Measurements from ENCODE around the gene NEO1.
"Not testable (repeated sequence)": the region's sequence is repeated elsewhere in the genome, so short reads cannot be mapped to it uniquely, and the experiment has no call there.

Gene NEO1

DNA sequence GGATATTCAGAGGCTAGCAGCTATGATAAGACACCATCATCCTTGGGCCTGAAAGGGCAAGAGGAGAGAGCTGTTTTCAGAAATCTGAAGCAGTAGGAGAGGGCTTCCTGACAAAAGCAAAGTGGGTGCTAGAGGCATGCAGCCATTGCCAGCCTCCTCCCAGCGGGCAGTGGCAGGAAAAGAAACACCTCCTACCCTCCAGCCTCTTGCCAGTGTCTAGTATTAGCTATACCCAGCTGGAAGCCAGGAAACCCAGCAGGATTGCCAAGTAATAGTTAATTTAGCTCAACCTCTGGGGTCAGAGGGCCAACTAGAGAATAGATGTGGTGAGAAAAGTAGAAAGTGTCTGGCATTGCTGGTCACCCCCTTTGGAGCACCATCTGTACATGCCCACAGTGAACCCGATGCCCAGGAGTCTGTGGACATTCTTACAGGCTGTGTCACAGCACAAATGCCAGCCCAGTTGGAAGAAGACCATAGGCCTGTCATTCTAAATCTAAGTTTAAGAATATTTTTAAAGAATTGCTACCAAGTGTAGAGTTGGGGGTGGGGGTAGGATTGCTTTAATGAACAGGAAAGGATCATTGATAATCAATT lies 231.2 kb downstream of the NEO1 start:
- Histone ChIP-seq H3K9ac (ENCODE audit: low read depth, low read length) (no peak overlapping the region), H3K27me3 (ENCODE audit: control insufficient read depth, insufficient read depth, low read length) (no peaks in the 10 kb centered on the region), H3K4me1 (ENCODE audit: control insufficient read depth, insufficient read depth, low read length) (peaks cover 12% of the 10 kb centered on the region), H3K9me3 (replicated peaks; ENCODE audit: low read length) (no peaks in the 10 kb centered on the region), H3K4me3 (ENCODE audit: low read length) (no peak overlapping the region), H3K36me3 (ENCODE audit: insufficient read depth, low read length) (no peaks in the 10 kb centered on the region), H3K4me2 (ENCODE audit: low read length) (peak overlapping the region; percentile 4)

DNA sequence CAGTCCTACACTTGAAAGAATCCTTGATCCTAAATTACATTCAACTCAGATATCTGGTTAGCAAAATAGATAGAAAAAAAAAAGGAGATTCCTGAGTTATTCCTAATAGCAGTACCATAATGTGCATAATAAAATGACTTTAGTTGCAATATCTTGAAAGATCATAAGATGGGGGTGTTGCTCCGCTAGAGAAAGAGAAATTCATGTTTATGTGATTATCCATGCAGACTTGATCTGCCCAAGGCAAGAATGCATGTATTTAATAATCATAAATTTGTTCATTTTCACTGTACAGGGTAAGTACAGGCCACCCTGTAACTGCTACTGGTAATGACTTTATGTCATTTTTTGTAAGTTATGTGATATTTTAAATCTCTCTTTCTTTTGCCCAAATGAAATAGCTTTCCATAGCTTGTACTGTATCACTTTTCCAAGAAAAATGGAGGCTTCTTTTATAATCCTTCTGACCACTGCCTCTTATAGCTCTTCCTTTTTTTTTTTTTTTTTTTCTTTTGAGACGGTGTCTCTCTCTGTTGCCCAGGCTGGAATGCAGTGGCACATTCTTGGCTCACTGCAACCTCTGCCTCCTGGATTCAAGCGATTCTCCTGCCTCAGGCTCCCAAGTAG lies 231.9 kb downstream of the NEO1 start:
- Histone ChIP-seq H3K9ac (ENCODE audit: low read depth, low read length) (no peak overlapping the region), H3K9me3 (replicated peaks; ENCODE audit: low read length) (no peaks in the 10 kb centered on the region), H3K36me3 (ENCODE audit: insufficient read depth, low read length) (peaks cover 1% of the 10 kb centered on the region), H3K4me1 (ENCODE audit: control insufficient read depth, insufficient read depth, low read length) (peaks cover 12% of the 10 kb centered on the region), H3K27me3 (ENCODE audit: control insufficient read depth, insufficient read depth, low read length) (no peaks in the 10 kb centered on the region), H3K4me2 (ENCODE audit: low read length) (no peak overlapping the region), H3K4me3 (ENCODE audit: low read length) (no peak overlapping the region)

DNA sequence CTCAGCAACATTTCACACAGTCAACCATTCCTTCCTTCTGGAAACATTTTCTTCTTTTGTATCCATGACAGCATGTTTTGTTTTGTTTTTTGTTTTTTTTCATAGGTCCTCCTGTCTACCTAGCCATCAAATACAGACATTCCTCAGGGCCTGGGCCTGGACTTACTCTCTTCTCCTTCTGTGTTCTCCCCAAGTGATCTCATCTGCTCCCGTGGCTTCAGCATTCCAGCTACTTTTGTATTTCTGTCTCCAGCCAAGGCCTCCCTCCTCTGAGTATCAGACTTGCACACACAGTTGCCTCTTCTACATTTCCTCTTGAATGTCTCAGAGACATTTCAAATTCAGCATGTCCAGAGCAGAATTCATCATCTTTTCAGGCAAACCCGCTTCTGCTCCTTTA lies 234.0 kb downstream of the NEO1 start:
- H3K4me3 ChIP-seq (ENCODE audit: low read length), result no peak overlapping the region
- H3K4me1 ChIP-seq (ENCODE audit: control insufficient read depth, insufficient read depth, low read length), result peaks cover 12% of the 10 kb centered on the region
- H3K36me3 ChIP-seq (ENCODE audit: insufficient read depth, low read length), result peaks cover 2% of the 10 kb centered on the region
- no peak overlapping the region for H3K9ac ChIP-seq (ENCODE audit: low read depth, low read length)
- H3K27me3 ChIP-seq (ENCODE audit: control insufficient read depth, insufficient read depth, low read length), result no peaks in the 10 kb centered on the region
- H3K9me3 ChIP-seq (replicated peaks; ENCODE audit: low read length), result no peaks in the 10 kb centered on the region
- H3K4me2 ChIP-seq (ENCODE audit: low read length), result no peak overlapping the region

DNA sequence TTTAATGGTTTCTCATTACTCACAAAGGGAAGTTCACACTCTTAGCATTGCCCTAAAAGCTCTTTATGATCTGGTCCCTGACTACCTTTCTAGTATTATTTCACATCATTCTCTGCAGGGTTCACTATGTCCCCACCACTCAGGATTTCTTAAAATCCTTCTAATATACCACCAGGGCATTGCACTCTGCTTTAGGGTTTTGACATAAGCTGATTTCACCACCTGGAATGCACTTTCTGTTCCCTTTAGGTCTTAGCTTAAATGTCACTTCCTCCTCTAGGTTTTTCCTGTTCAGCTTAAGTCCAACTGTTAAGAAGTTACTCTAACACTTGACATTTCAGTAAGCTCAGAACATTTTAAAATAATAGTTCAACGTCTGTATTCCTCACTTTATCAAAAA lies 234.8 kb downstream of the NEO1 start:
- no peak overlapping the region for H3K4me2 ChIP-seq (ENCODE audit: low read length)
- peaks cover 12% of the 10 kb centered on the region for H3K4me1 ChIP-seq (ENCODE audit: control insufficient read depth, insufficient read depth, low read length)
- H3K9me3 ChIP-seq (replicated peaks; ENCODE audit: low read length), result no peaks in the 10 kb centered on the region
- H3K27me3 ChIP-seq (ENCODE audit: control insufficient read depth, insufficient read depth, low read length), result no peaks in the 10 kb centered on the region
- H3K9ac ChIP-seq (ENCODE audit: low read depth, low read length), result no peak overlapping the region
- H3K4me3 ChIP-seq (ENCODE audit: low read length), result no peak overlapping the region
- H3K36me3 ChIP-seq (ENCODE audit: insufficient read depth, low read length), result peaks cover 2% of the 10 kb centered on the region

- Histone ChIP-seq H3K36me3 (ENCODE audit: insufficient read depth, low read length) (peaks cover 2% of the 10 kb centered on the region), H3K4me3 (ENCODE audit: low read length) (no peak overlapping the region), H3K9ac (ENCODE audit: low read depth, low read length) (no peak overlapping the region), H3K9me3 (replicated peaks; ENCODE audit: low read length) (no peaks in the 10 kb centered on the region), H3K4me1 (ENCODE audit: control insufficient read depth, insufficient read depth, low read length) (no peaks in the 10 kb centered on the region), H3K27me3 (ENCODE audit: control insufficient read depth, insufficient read depth, low read length) (no peaks in the 10 kb centered on the region), H3K4me2 (ENCODE audit: low read length) (no peak overlapping the region)
Observed at GRCh38 chr15:73291441-73291840, 239.2 kb downstream of the NEO1 start.

- Histone ChIP-seq H3K36me3 (ENCODE audit: insufficient read depth, low read length) (peaks cover 2% of the 10 kb centered on the region), H3K4me3 (ENCODE audit: low read length) (no peak overlapping the region), H3K9ac (ENCODE audit: low read depth, low read length) (no peak overlapping the region), H3K9me3 (replicated peaks; ENCODE audit: low read length) (no peaks in the 10 kb centered on the region), H3K4me2 (ENCODE audit: low read length) (no peak overlapping the region), H3K4me1 (ENCODE audit: control insufficient read depth, insufficient read depth, low read length) (no peaks in the 10 kb centered on the region), H3K27me3 (ENCODE audit: control insufficient read depth, insufficient read depth, low read length) (no peaks in the 10 kb centered on the region)
Observed at GRCh38 chr15:73293773-73294172, 241.5 kb downstream of the NEO1 start.

GRCh38 chr15:73295630-73296286 lies 243.5 kb downstream of the NEO1 start:
- H3K36me3 ChIP-seq (ENCODE audit: insufficient read depth, low read length), result no peaks in the 10 kb centered on the region
- H3K4me3 ChIP-seq (ENCODE audit: low read length), result no peak overlapping the region
- no peak overlapping the region for H3K9ac ChIP-seq (ENCODE audit: low read depth, low read length)
- no peaks in the 10 kb centered on the region for H3K4me1 ChIP-seq (ENCODE audit: control insufficient read depth, insufficient read depth, low read length)
- no peak overlapping the region for H3K4me2 ChIP-seq (ENCODE audit: low read length)
- H3K9me3 ChIP-seq (replicated peaks; ENCODE audit: low read length), result no peaks in the 10 kb centered on the region
- H3K27me3 ChIP-seq (ENCODE audit: control insufficient read depth, insufficient read depth, low read length), result no peaks in the 10 kb centered on the region

- Histone ChIP-seq H3K4me3 (ENCODE audit: low read length) (no peak overlapping the region), H3K9me3 (replicated peaks; ENCODE audit: low read length) (no peaks in the 10 kb centered on the region), H3K36me3 (ENCODE audit: insufficient read depth, low read length) (no peaks in the 10 kb centered on the region), H3K4me2 (ENCODE audit: low read length) (no peak overlapping the region), H3K9ac (ENCODE audit: low read depth, low read length) (no peak overlapping the region), H3K4me1 (ENCODE audit: control insufficient read depth, insufficient read depth, low read length) (no peaks in the 10 kb centered on the region), H3K27me3 (ENCODE audit: control insufficient read depth, insufficient read depth, low read length) (no peaks in the 10 kb centered on the region)
Observed at GRCh38 chr15:73296609-73297353, 244.5 kb downstream of the NEO1 start.

- Histone ChIP-seq H3K36me3 (ENCODE audit: insufficient read depth, low read length) (no peaks in the 10 kb centered on the region), H3K4me3 (ENCODE audit: low read length) (no peak overlapping the region), H3K27me3 (ENCODE audit: control insufficient read depth, insufficient read depth, low read length) (no peaks in the 10 kb centered on the region), H3K4me1 (ENCODE audit: control insufficient read depth, insufficient read depth, low read length) (no peaks in the 10 kb centered on the region), H3K9me3 (replicated peaks; ENCODE audit: low read length) (no peaks in the 10 kb centered on the region), H3K9ac (ENCODE audit: low read depth, low read length) (no peak overlapping the region), H3K4me2 (ENCODE audit: low read length) (no peak overlapping the region)
Observed at GRCh38 chr15:73298522-73299245, 246.4 kb downstream of the NEO1 start.

- H3K9ac ChIP-seq (ENCODE audit: low read depth, low read length); H3K4me3 ChIP-seq (ENCODE audit: low read length); H3K36me3 ChIP-seq (ENCODE audit: insufficient read depth, low read length); H3K4me1 ChIP-seq (ENCODE audit: control insufficient read depth, insufficient read depth, low read length); H3K27me3 ChIP-seq (ENCODE audit: control insufficient read depth, insufficient read depth, low read length); H3K4me2 ChIP-seq (ENCODE audit: low read length); H3K9me3 ChIP-seq (replicated peaks; ENCODE audit: low read length): not testable (repeated sequence)
Observed at GRCh38 chr15:73300286-73300685, 248.0 kb downstream of the NEO1 start.

- Histone ChIP-seq H3K27me3 (ENCODE audit: control insufficient read depth, insufficient read depth, low read length) (no peaks in the 10 kb centered on the region), H3K4me3 (ENCODE audit: low read length) (no peak overlapping the region), H3K9me3 (replicated peaks; ENCODE audit: low read length) (no peaks in the 10 kb centered on the region), H3K36me3 (ENCODE audit: insufficient read depth, low read length) (no peaks in the 10 kb centered on the region), H3K4me1 (ENCODE audit: control insufficient read depth, insufficient read depth, low read length) (no peaks in the 10 kb centered on the region), H3K4me2 (ENCODE audit: low read length) (no peak overlapping the region), H3K9ac (ENCODE audit: low read depth, low read length) (no peak overlapping the region)
Observed at GRCh38 chr15:73303636-73304035, 251.4 kb downstream of the NEO1 start.

All from skeletal muscle satellite cell (primary cell).